ENCODE results near the gene NPL.
A peak's percentile ranks its signal among the peaks of the same experiment; 100 is the strongest.

Gene NPL, protein sequence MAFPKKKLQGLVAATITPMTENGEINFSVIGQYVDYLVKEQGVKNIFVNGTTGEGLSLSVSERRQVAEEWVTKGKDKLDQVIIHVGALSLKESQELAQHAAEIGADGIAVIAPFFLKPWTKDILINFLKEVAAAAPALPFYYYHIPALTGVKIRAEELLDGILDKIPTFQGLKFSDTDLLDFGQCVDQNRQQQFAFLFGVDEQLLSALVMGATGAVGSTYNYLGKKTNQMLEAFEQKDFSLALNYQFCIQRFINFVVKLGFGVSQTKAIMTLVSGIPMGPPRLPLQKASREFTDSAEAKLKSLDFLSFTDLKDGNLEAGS

DNA sequence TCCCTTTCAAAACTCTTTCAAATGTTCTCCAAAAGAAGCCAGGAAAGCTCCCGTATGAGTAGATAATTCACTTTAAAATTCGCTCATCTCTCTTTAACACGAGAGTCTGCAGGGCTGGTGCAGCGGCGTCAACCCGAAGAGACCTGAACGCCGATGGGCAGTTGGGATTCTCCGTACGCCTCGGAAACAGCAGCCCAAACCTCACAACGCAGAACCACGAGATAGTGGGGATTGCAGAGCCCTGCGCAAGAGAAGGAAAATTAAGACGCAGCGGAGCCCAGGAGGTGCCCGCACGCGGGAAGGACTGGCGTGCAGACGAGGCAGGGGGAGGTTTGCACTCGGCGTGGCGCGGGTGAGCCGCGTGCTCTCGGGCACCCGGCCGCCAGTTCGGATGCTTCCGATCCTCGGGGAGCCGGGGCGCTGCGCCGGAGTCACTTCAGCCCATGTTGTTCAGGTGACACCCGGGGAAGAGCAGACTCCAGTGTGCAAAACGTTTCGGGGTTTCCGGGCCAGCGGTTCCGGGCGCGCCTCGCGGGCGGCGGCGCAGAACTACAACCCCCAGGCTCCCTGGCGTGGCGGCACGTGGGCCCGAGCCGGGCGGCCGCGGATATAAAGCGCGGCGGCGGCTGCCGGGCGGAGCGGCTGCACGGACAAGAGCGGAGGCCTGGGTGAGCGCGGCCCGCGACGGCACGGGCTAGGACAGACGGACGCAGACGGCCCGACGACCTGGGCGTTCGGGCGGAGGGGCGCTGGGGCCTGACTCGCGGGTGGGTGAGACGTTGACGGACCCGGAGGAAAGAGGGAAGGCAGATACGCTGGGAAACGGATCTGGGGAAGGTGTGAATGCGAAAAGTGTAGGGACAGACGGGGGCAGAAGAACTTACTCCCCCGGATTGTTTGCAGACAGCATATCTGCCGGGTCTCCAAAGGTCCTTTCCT lies at the start of gene NPL:
Gene NPL (plus strand): TSS at position 636 of the 939 bp plus-strand sequence. CDS start 4,599 bp downstream, outside the sequence.
- DNase-seq: peak; percentile 90

DNA sequence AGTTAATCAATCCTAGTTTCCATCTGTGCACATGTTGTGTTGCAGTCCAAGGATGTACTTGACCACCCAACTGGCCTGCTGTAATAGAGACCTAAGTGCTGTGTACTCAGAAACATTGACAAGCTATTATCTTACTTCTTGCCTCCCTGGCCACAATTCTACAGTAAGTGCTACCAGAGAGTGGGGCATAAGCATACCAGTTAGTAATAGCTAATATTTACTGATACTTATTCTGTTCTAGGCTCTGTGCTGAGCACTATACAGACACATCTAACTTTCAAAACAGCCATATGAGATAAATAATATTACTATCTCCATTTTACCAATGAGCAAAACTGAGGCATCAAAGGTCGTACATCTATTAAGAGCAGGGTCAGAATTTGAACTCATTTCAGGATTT lies 49.5 kb upstream of the NPL start:
- DNase-seq: no peak

DNA sequence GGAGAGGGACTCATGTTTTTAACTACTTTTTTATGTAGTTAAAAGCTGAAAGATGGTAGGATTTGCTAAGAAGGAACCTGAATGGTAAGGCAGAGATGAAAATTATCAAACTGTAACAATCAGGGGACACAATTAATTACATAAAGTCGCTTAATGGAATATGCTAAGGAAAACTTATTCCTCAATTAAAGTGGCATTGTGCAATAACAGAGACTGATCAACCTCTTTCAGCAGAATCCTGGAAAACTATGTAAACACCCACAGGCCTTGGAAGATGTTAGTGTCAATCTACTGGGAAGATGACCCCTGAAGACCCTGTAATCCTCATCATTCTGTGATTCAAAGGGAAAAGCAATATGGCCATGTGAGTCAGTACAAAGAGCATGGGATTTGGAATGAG lies 46.8 kb upstream of the NPL start:
- DNase-seq: no peak

DNA sequence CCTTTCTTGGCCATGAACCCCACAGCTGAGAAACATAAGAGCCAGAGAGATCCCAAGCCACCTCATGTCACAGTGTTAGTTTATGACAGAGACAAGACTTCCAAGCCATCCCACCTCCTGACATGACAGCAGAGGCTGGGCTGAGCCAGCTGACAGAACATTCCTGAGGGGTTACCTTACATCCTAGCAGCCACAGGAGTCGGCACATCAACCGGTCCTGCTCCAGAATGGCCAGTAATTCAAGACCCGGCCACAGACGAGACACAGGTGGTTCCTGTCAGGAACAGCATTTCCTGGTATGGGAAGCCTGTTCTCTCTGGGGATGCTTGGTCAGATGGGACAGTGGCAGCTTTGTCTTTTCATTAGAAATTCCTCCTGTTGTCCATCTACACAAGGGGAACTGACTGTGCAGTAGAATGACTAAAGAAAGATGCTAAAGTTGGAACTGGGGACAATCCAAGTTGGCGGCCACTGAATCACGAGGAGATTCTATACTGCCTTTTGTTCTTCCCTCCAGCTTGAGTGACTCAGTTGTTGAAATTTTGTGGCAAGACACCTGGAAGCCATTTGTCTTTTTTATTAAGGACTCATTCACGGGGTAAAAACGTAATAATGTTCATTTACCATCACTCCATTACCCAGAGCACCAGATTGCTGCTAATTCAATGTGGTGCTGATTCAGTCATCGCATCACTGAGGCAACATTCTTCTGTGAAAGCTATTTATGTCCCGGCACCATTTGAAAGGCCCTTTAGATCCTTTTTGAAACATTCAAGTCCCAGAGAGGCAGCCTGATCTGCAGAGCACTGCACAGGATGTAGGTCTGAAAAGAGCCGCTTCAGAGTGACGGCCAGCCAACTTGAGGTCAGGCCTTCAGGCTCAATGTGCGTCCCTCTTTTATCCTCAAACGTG lies 37.2 kb upstream of the NPL start:
- DNase-seq: no peak

DNA sequence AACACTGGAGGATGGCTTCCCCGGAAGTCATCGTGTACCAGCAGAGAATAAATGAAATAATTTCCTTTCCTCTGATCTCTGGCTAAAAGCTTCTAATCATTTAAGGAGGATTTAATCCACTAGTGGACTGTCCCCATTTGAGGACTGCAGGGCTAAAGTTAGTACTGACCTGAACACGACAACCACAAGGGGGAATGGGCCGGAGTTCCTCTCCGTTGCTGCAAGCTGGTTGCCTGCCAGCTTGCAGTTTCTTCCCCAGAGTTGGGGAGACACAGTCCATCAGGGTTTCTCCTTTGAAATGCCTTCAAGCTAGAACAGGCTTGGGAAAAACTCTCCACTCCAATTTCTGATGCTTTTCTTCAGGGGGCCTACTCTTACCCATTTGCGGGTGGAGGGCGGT lies 35.5 kb upstream of the NPL start:
- DNase-seq: no peak

DNA sequence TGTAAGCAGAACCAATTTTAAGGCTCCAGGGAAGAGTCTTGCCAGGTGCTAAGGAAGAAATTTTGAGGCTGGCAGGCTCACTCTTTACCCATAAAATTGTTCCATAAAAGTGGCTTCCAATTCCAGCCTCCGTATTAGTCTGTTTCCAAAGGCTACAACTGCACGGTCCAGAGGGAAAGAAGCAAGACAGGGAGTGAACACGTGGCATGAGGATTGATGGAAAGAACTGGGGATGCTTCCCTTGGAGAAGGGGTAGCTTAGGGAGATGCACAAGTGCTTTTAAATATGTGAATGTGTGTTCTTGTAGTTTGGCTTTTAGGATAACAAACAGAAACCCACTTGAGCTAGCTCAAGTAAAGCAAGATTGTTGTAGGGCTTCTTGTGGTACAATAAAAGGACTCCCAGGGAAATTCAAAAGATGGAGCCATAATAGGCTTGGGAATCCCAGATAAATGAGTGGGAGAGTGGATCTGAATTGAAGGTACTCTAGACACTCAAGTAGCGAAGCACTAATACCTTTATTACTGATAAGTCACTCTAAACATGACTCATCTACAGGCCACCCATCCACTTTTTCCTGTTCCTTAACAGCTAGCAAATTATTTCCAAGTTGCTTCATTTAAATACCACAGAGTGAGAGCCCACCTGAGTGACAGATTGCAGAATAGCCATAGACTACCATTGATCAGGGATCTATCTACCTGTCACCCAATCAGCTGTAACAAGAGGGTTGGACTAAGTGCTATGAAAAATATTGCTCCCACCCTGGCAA lies 34.8 kb upstream of the NPL start:
- DNase-seq: no peak

DNA sequence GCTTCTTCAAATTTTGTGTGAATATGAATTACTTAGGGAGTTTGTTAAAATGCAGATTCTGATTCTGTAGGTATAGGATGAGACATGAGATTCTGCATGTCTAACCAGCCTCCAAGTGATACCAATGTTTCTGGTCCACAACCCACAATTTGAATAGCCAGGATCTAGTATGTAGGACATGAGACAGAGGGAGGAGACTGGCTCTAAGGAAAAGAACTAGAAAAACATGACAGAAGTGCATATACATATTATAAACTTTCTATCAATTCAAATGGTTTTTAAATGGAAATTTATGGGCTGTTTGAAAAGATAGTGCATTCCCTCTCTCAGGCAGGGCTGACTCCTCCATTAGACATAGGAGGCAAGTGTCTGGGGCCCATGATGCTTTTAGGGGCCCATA lies 33.9 kb upstream of the NPL start:
- DNase-seq: no peak

DNA sequence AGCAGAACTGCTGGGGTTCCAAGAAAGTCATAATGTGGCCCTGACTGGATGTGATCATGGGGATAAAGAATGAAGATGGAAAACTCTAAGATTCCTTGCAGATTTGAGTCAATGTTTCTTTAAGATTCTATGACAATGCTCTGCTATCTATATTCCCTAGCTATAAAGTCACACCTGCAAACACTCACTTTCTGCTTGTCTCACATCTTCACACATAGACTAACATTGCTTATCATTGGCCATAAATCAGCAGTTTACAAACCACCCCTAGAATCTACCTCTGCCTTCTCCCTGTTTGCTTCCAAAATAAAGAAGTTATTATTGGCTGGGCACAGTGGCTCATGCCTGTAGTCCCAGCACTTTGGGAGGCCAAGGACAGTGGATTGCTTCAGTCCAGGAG lies 33.1 kb upstream of the NPL start:
- no peak for DNase-seq

DNA sequence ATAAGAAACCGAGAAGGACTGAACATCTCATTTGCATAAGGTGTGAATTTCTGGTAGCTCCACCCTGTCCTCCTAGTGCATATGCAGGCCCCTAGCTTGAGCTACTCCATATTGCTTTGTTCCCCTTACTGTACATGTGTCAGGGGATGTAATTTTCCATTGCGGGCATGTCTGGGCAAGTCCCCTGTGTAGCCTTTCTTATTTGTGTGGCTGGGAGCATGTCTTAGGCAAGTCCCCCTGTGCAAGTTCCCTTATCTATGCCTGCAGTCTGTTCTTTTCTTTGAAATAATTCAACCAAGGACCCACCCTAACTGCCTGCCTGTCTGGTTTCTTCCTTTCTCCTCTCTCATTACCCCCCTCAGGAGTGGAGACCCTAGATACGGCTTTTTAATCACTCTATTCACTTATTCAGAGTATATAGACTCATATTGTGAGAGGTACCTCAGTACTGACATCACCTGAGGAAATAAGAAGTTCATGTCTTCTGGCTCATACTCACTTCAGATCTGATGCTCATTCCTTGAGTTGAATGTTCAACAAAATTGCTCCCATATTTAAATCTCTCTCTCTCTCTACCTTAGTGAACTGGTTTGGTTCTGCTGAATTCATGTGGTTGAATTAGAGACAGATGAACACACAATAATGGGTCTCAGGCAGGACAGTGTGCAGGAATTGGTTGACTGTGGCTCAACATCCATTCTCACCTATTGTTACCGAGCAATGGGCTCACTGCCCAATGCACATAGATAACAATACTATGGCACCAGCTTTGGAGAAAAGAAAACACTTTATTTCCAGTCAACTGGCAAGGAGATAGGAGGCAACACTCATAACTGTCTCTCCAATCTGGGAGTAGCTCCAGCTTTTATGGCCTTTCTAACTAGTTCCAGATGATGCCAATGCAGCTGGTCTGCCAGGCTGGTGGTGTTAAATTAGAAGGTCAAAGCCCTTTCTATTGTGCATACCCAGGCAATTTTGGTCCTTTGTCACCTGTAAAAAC lies 27.9 kb upstream of the NPL start:
- no peak for DNase-seq

DNA sequence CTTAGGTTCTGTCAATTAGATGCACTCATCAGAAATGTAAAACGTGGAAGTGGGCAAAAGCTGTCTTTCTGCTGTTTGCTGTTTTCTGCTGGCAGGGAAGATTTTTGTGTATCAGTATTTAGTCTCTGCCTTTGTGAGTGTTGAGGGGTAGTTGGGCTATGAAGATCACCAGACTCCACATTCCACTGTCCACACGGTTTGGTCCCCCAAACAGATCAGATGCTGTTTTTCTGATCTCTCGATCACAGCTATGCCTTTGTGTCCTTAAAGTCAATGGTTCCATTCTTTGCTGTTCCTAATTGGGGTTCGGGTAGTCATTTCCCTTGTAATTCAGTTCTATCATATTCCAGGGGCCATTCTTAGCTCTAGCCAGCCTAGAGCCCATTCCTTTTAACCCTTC lies 27.0 kb upstream of the NPL start:
- DNase-seq: no peak

DNA sequence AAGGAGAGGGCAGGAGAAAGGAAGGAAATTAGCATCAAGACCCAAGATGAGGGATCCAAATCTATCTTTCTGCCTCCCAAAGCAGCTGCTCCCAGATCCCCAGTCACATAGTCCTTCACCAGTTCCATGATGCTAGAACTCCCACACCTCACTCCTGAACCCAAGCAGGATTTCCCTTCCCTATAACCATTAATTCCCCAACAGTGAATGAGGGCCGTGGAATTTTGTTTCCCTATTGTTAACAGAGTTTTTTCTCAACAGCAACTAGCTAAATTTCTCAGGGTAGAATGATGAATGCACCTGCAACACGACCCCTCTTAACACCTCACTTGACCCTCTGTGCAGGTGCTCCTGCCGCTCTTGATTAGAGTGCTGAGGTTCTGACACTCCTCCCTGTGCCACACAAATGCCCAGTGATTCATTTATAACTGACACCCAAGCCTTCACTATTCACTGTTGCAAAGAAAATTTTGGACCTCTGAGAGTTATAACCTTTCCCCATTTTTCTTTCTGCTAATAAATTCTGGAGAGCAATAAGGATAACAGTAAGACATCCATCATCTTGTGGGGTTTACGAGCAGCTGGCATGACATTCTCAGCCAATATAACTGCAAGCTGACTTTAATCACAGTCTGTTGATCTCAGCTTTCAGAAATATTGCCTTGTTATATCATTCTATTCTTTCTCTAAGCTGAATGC lies 25.4 kb upstream of the NPL start:
- no peak for DNase-seq

DNA sequence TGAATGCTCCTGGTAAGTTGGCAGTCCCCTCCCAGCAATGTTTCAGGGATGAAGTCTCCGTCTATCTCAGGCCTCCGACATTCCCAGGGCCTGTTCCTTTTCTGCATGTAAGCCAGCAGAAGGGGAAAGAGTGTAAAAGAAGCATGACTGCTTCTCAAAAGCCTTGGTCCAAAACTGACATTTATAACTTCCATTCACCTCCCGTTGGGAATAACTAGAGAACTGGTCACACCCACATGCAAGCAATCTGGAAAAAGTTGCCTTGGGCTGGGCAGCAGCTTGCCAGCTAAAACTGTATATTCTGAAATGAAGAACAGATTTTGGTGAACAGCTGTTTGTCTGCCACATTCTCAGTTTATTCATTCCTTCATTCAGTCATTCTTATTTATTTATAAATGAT lies 24.2 kb upstream of the NPL start:
- DNase-seq: no peak

DNA sequence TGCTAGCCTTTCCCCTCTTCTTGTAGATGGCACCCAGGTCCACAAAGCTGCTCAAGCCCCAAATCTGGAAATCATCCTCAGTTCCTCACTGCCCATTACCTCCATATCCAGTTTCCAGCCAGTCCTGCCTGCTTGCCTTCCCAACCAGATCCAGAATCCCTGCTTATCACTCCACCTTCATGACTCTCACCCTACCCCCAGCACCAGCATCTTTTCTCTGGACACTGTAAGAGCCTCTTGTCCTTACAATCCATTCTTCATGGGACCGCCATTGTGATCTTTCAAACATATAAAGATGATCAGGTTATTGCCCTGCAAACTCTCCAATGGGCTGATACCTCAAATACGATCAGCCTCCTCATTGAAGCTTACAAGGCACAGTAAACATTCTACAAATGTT lies 23.5 kb upstream of the NPL start:
- DNase-seq: no peak

DNA sequence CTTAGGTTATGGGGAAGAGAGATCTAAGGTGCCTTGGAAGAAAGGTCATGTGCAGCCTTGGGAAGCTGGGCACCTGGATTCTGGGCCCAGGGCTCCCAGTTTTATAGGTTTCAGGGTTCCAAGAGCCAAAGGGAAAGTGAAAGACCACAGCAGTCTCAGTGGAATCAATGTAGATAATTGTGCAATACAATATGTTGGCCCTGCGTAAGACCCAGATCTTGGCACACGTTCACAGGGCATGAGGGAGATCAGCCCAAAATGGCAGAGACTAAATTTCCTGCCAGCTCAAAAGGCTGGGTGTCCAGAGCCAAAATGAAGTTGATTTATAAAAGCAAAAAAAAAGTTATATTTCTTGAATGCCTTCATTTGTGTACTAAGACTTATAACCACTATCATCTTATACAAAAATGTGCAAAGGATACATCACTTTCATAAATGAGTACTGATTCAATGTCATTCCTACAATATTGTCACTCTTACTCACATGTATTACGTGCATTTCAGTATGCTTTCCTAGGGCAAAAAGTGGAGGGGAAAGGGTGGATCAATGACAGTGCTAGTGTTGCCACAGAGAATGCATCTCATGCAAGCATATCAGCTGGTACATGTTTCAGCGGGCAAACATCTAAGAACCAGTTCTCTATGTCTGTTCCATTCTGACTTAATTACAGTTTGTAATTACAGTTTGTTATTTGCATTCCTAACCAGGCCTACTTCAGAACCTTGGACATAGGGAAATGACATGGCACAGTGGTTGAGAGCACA lies 22.5 kb upstream of the NPL start:
- no peak for DNase-seq

DNA sequence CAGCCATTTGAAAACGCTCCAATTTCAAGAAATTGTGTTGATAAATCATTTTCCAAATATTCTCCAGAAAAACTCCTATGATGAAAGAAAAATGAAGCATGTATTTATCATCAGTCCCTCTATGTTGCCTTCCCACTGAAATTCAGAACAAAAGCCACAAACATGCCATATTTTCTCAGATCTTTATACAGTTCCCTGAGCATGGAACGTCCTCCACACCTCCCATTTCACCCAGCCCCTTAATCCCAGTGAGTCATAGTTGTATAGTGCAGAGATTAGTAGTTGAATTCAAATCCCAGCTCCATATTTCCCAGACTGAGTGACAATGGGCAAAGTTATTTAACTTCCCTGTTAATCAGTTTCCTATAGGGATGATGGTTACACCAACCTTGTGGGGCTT lies 20.6 kb upstream of the NPL start:
- DNase-seq: no peak

DNA sequence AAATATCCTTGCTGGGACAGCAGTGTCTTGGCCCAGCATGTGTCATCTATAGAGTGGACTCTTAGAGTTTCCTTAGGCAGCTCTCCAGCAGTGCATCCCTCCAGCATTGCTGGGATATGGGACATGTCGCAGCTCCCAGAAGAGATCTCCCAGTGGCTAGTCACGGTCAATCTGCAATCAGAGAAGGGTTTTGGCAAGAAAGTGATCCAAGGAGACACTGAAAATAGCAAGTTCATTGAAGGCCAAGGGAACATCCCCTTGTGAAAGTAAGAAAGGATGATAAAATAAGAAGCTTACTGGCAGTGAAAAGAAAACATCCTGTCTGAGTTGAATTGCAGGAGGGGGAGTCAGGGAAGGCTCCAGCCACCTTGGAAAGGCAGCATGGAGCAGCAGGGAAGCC lies 19.3 kb upstream of the NPL start:
- DNase-seq: no peak

DNA sequence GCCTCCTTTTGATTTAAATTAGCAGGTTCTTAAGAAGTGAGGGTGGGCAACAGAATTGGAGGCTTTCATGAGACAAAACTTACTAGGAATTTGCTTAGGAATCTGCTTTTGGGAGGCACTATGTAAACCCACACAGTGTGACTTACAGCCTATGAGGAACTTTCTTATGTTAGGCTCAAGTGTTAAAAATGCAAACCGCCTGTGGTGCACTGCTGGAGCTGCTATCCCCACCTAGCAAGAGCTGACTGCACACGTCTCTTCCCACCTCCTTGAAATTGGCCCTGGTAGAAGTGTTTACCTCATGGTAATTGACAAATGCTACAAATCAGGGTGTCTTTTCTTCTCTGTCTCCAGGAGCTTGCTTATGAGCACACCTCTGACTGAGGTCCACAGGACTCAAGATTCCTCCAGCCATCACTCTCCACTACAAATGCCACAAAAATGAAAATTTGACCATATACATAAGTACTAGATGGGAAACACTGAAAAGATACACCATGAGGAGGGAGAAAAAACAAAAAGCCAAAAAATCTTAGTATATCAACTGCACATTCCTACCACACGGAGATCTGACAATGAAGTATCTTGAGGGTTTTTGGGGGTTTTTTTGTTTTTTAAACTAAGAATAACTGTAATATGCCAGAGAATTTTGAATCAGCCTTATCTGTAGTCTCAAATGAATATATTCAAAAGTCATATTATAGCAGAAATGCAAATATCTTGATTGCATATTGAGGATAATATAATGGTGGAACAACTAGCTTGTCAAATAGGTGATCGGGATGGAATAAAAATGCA lies 18.2 kb upstream of the NPL start:
- DNase-seq: no peak

DNA sequence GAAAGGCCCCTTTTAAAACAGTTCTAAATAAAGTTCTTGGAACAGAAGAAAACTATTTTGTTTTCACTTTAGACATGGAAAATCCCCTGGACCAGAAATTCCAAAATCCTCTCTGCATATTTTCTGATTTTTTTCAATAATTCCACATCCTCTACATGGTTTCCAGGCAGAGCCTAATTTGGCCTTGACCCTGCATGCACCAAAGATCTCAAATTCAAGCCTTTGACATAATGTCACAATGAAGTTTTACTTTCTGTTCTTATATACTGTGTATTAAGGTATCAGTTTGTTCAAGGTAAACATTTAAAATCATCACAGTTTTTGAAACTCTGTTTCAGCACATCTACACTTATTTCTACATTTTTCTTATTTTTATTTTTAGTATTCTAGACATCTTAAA lies 12.2 kb upstream of the NPL start:
- no peak for DNase-seq

DNA sequence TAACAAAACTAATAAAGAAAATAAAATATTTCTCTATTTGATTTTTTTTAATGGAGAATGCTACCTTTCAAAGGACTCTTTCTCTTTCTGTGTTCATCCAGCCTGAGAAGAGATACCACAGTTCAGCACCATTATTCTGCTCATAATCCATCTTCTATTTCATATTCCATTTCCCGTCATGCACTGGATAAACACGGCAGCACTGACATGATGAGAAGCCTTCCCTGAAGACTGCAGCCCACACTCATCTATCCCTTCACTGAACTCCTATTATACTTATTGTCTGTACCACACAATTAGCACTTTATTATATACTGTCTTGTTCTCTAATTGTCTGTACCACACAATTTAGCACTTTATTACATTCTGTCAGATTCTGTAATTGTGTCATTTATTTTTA lies 10.7 kb upstream of the NPL start:
- DNase-seq: no peak
